ENCODE results near the gene TAL1. TPM values are rescaled to one million over a fixed set of nuclear protein-coding genes. Genes with fewer than 3 reads are reported as not detected.

TAL1 gene
- total and polyA plus RNA-seq, 2 of the 13 experiments (the other 11 are each of a cell fraction or from before 2014, with no cell fraction given): 0.05 TPM; not detected in 1

GRCh38 chr1:47179017-47179987 lies 52.7 kb downstream of the TAL1 start (continued):
- TF ChIP-seq, protein P1, sequence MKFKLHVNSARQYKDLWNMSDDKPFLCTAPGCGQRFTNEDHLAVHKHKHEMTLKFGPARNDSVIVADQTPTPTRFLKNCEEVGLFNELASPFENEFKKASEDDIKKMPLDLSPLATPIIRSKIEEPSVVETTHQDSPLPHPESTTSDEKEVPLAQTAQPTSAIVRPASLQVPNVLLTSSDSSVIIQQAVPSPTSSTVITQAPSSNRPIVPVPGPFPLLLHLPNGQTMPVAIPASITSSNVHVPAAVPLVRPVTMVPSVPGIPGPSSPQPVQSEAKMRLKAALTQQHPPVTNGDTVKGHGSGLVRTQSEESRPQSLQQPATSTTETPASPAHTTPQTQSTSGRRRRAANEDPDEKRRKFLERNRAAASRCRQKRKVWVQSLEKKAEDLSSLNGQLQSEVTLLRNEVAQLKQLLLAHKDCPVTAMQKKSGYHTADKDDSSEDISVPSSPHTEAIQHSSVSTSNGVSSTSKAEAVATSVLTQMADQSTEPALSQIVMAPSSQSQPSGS (CRISPR knock-in tag; IDR thresholded peaks at IDR 0.05): peak; percentile 62; the same call in 1 of the 2 replicates
- TF ChIP-seq ZNF792 (CRISPR knock-in tag; IDR thresholded peaks at IDR 0.05) (peak; percentile 49; the same call in 1 of the 2 replicates), REPIN1 (CRISPR knock-in tag; IDR thresholded peaks at IDR 0.05; ENCODE audit: borderline replicate concordance, low read depth) (0 out of 2 replicates have a peak, but pooled peaks have one; percentile 25), ZNF362 (CRISPR knock-in tag; IDR thresholded peaks at IDR 0.05; ENCODE audit: borderline replicate concordance) (peak; percentile 40; the same call in 1 of the 2 replicates), ZNF225 (CRISPR knock-in tag; IDR thresholded peaks at IDR 0.05) (0 out of 2 replicates have a peak, but pooled peaks have one; percentile 70), ZNF75D (CRISPR knock-in tag; IDR thresholded peaks at IDR 0.05; ENCODE audit: borderline replicate concordance) (no peak), TCF12 (IDR thresholded peaks at IDR 0.05) (no peak), TCF12 (CRISPR knock-in tag; IDR thresholded peaks at IDR 0.05) (no peak), ZNF572 (CRISPR knock-in tag; IDR thresholded peaks at IDR 0.05) (peak; percentile 54; the same call in 1 of the 2 replicates), TGIF2 (CRISPR knock-in tag; IDR thresholded peaks at IDR 0.05) (no peak), NFYC (CRISPR knock-in tag; IDR thresholded peaks at IDR 0.05) (peak; percentile 51), RBFOX2 (IDR thresholded peaks at IDR 0.05; ENCODE audit: low read depth, low read length) (no peak), ZFP91 (CRISPR knock-in tag; IDR thresholded peaks at IDR 0.05; ENCODE audit: borderline replicate concordance) (peak; percentile 63; the same call in 1 of the 2 replicates), ETV6 (CRISPR knock-in tag; conservative IDR thresholded peaks at IDR 0.05) (no peak), ZNF724P (CRISPR knock-in tag; IDR thresholded peaks at IDR 0.05; ENCODE audit: borderline replicate concordance) (no peak), ZNF563 (CRISPR knock-in tag; IDR thresholded peaks at IDR 0.05) (peak; percentile 49; the same call in 1 of the 2 replicates), FOXO1 (CRISPR knock-in tag; IDR thresholded peaks at IDR 0.05) (peak; percentile 78), ETV5 (CRISPR knock-in tag; IDR thresholded peaks at IDR 0.05; ENCODE audit: borderline replicate concordance) (peak; percentile 82; the same call in 1 of the 2 replicates), ZMYM4 (CRISPR knock-in tag; IDR thresholded peaks at IDR 0.05) (0 out of 2 replicates have a peak, but pooled peaks have one; percentile 24), CEBPG (CRISPR knock-in tag; IDR thresholded peaks at IDR 0.05) (peak; percentile 35; the same call in 1 of the 2 replicates), NCOA1 (CRISPR knock-in tag; IDR thresholded peaks at IDR 0.05) (0 out of 2 replicates have a peak, but pooled peaks have one; percentile 19), KDM1A (CRISPR knock-in tag; IDR thresholded peaks at IDR 0.05) (0 out of 2 replicates have a peak, but pooled peaks have one; percentile 10), EHMT2 (IDR thresholded peaks at IDR 0.05; ENCODE audit: borderline replicate concordance, low read depth, low read length) (no peak)
- TF ChIP-seq, protein P2, sequence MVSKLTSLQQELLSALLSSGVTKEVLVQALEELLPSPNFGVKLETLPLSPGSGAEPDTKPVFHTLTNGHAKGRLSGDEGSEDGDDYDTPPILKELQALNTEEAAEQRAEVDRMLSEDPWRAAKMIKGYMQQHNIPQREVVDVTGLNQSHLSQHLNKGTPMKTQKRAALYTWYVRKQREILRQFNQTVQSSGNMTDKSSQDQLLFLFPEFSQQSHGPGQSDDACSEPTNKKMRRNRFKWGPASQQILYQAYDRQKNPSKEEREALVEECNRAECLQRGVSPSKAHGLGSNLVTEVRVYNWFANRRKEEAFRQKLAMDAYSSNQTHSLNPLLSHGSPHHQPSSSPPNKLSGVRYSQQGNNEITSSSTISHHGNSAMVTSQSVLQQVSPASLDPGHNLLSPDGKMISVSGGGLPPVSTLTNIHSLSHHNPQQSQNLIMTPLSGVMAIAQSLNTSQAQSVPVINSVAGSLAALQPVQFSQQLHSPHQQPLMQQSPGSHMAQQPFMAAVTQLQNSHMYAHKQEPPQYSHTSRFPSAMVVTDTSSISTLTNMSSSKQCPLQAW (CRISPR knock-in tag; IDR thresholded peaks at IDR 0.05): peak; percentile 89
